Peyer's patch (tissue), 4 donors: ENCODE results near the gene MORC1.

ENCODE experiments used
- POLR2A ChIP-seq, 2 donors: fragments of 450-650 bp; IDR thresholded peaks; one replicate each; pipeline ENCODE4 v1.5.1; 2017; ENCODE audit warnings: antibody characterized with exemption in 2 of 2, mild to moderate bottlenecking in 2 of 2, moderate library complexity in 2 of 2
- TF ChIP-seq, protein P1 (sequence below), 6 experiments: fragments of 450-650 bp in 4 of 6; fragments of 200-600 bp in 2 of 6; sonication (generic) in 1 of 6; IDR thresholded peaks; one replicate each; pipeline ENCODE4 v1.5.1; 2017 to 2019; ENCODE audit warnings: antibody characterized with exemption in 6 of 6, mild to moderate bottlenecking in 3 of 6, moderate library complexity in 1 of 6

DNA sequence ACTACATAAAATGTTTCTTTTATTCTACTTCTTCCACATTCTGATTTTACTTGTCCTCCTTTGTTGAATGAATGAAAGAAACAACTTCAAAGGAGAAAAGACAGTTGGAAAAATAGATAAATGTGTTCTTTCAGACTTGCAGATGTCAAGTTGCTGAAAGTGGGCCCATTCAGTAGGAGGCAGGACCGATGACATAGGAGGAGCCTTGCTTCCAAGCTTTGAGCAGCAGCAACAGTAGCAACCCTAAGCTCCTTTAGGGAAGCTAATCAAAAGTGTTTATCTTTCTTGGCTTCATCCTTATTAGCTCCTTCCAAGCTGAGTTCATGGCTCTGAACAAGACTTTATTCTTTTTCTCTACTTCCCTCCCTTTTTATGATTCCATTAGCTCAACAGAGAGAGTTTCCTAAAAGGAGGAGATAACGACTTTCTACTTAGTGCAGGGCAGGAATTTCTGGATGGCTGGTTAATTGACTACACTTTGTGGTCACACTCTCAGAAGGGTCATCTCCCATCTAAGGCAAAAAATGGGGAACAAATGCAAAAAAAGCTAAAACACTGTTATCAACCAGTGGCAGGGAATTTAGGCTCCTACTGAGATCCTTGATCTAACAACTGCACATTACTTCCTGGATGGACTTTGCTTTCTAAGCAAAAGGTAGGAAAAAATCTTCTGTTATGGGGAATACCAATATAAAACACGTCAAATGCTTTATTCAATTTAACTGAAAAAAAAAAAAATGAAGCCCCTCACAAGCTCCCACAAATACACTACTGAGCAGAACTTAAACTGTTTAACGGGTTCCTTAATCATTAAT lies 4.8 kb downstream of the MORC1 start:
- TF ChIP-seq, protein P1, sequence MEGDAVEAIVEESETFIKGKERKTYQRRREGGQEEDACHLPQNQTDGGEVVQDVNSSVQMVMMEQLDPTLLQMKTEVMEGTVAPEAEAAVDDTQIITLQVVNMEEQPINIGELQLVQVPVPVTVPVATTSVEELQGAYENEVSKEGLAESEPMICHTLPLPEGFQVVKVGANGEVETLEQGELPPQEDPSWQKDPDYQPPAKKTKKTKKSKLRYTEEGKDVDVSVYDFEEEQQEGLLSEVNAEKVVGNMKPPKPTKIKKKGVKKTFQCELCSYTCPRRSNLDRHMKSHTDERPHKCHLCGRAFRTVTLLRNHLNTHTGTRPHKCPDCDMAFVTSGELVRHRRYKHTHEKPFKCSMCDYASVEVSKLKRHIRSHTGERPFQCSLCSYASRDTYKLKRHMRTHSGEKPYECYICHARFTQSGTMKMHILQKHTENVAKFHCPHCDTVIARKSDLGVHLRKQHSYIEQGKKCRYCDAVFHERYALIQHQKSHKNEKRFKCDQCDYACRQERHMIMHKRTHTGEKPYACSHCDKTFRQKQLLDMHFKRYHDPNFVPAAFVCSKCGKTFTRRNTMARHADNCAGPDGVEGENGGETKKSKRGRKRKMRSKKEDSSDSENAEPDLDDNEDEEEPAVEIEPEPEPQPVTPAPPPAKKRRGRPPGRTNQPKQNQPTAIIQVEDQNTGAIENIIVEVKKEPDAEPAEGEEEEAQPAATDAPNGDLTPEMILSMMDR (IDR thresholded peaks at IDR 0.05) = no peak
- no peak for TF ChIP-seq POLR2A (IDR thresholded peaks at IDR 0.05)
